GM19239 (cell line): ENCODE measurements around the gene CYP27B1.
"Not testable (repeated sequence)": the region's sequence is repeated elsewhere in the genome, so short reads cannot be mapped to it uniquely, and the experiment has no call there.

Experiments used
- DNase-seq: peaks from one replicate; pipeline ENCODE4 v3.0.0; 2011; ENCODE audit warnings: low spot score; ENCODE audit not compliant: insufficient read length
- FAIRE-seq: peaks from 2 replicates; lab custom pipeline; 2011; peaks lifted over from hg19 to GRCh38; lab: Jason Lieb, UNC

CYP27B1 gene

DNA sequence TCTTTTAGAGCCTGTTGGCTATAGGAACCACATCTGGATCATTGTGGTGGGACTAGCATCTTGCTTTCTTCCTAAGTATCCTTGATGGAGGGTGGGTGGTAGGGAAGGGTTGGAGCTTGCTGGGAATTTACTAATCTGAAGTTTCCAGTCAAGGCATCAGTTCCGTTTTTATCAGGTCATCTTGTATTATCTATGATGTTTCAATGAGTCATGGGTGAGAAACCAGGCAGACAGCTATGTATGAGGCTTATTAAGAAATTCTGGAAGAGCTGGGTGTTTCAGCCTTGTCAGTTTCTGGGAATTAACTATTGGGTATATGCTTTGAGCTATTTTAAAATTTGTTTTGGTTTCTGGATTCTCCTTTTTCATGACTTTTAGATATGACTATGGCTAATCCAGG, 27.0 kb upstream of the CYP27B1 start:
- FAIRE-seq (no peak), DNase-seq (no peak)

DNA sequence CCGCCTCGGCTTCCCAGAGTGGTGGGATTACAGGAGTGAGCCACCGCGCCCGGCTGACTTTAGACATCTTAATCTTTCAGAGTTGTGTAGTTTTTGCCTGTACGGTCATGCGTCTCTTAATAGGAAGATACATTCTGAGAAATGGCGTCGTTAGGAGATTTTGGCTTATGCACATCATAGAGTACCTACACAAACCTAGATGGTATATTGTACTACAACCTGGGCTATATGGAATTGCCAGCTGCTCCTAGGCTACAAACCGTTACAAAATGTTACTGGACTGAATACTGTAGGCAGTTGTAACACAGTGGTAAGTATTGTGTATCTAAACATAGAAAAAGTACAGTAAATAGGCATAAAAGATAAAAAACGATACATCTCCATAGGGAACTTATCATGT, 17.0 kb upstream of the CYP27B1 start:
- FAIRE-seq, result no peak
- no peak for DNase-seq

DNA sequence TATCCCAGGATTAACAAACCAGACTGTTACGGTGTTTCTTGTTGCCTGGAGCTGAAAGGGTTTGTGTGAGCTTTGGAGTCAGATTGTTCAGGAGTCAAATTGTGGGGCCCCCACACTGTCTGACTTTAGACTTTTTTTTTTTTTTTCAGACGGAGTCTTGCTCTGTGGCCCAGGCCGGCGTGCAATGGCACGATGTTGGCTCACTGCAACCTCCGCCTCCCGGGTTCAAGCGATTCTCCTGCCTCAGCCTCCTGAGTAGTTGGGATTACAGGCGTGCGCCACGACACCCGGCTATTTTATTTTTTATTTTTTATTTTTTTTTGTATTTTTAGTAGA, 16.6 kb upstream of the CYP27B1 start:
- FAIRE-seq (no peak), DNase-seq (no peak)

DNA sequence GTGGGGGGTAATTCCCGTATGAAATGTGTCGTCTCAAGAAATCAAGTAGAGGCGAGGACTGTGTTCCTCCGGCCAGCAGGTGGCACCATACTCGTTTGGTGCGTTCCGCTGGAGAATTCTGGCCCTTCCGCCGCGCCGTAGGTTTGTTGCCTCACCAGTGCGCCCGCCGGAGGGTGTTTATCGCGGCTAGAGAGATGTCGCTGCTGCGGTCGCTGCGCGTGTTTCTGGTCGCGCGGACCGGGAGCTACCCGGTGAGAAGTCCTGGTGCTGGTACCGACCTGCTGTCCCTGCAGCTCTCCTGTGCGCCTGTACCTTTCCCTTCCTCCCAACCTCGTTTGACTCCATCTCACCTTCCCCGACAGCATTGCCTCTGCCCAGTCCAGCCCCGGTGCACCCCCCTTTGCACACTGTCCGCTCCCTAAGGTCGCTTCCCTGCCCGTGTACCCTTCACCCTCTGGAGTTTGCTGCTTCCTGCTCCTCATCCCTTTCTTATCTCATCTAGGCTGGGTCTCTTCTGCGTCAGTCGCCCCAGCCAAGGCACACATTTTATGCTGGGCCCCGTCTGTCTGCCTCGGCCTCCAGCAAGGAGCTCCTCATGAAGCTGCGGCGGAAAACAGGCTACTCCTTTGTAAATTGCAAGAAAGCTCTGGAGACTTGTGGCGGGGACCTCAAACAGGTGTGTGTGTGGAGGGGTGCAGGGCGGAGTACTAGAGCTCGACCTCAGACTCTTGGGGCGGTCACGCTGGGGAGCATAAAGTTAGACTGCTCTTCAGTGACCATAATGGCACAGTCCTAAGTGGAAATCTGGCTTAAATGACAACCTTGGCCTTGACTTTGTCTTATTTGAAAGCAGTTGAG, 16.0 kb upstream of the CYP27B1 start, which contains the start of gene TSFM:
Gene TSFM (plus strand): TSS at position 180 of the 858 bp plus-strand sequence. CDS start 15 bp downstream, at position 195.
- FAIRE-seq, result peak; percentile 91
- peak; percentile 73 for DNase-seq

DNA sequence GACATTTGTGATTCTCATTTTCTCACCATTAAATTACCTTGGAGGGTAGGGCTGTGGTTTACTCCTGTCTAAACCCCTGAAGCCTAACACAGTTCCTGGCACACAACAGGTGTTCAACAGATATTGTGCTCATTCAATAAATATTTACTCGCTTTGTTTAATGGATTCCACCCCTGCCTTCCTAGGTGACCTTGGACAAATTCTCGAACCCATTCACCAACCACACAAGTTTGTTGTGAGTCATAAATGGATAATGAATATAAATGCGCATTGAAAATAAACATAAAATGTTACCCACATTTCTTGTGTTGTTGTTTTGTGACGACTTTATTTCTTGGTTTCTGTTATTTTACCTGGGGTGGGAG, 15.3 kb upstream of the CYP27B1 start:
- DNase-seq, result no peak
- FAIRE-seq, result no peak

DNA sequence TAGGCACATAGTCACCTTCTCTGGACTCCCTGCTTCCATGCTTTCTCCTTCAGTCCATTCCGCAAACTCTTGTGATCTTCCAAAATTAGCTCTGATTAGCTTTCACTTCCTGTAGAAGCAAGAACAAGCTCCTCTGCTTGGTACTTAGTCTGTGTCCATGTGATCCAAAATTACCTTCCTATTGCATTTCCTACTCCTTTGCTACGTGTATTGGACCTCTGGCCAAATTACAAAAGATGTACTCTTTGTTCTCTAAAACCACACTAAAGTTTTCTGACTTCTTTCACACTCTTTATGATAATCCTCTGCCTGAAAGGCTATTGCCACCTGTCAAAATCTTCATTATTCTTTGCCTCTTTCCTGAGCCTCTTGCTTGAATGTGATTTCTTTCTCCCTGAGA, 14.9 kb upstream of the CYP27B1 start:
- no peak for FAIRE-seq
- DNase-seq, result no peak

DNA sequence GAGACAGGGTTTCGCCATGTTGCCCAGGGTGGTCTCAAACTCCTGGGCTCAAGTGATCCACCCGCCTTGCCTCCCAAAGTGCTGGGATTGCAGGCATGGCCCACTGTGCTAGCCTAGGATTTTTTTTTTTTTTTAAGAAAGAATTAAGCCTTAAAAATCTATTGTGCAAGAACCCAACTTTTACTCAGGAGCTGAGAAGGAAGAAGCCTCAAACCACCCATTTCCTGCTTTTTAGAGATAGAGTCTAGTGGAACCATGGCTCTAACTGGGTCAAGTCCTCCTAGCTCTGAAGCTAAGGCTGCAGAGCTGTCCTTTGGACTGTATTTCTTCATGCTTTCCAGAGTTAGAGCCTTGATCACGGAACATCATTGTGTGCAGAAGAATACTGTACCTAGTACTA, 14.4 kb upstream of the CYP27B1 start:
- FAIRE-seq, result no peak
- DNase-seq, result no peak

DNA sequence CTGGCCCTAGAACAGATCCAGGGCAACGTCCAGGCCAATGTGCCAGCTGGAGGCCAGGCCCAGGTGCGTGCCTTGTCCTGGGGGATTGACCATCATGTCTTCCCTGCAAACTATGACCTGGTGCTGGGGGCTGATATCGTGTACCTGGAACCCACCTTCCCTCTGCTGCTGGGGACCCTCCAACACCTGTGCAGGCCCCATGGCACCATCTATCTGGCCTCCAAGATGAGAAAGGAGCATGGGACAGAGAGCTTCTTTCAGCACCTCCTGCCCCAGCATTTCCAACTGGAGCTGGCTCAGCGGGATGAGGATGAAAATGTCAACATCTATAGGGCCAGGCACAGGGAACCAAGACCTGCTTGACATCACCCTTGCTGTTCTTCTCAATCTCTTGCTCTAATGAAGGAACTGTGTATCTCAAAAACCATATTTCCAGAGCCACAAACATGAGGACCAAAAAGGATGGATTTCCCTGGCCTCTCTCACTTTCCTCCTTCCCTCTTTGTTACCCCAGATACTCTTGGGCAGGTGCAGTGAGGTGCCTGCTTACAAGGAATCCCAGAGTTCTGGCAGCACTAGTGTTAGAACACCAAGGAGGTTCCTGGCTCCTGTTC, 13.5 kb upstream of the CYP27B1 start:
- DNase-seq (no peak), FAIRE-seq (no peak)

DNA sequence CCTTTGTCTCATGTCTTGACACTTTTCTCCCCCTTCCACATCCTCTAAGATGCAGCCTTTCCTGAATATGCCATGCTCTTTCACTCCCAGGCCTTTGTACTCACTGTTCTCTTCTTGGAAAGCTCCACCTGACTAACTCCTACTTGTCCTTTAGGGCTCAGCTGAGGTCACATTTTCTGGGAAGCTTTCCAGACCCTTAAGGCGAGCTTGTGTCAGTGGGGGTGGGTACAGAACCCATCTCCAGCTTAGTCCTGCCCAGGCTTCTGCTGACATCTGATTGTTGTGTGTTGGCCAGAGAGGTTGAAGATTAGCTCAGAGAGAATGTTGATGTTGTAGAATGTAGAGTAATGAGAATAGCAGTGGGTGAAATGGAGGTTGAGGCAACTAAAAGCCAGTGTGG, 12.9 kb upstream of the CYP27B1 start:
- FAIRE-seq (no peak), DNase-seq (no peak)

DNA sequence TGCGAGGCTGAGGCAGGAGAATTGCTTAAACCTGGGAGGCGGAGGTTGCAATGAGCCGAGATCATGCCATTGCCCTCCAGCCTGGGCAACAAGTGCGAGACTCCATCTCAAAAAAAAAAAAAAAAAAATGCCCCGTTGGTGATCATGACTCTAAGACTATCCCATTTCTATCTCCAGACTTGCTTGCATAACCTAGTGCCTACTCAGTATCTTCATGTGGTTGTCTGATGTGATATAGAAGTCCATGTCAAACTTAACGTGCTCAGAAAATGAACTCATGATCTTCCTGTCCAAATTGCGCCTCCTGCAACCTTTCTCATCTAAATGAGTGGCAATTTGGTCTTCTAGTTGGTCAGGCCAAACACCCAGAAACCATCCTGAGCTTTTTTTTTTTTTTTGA, 11.0 kb upstream of the CYP27B1 start:
- DNase-seq, result no peak
- no peak for FAIRE-seq

DNA sequence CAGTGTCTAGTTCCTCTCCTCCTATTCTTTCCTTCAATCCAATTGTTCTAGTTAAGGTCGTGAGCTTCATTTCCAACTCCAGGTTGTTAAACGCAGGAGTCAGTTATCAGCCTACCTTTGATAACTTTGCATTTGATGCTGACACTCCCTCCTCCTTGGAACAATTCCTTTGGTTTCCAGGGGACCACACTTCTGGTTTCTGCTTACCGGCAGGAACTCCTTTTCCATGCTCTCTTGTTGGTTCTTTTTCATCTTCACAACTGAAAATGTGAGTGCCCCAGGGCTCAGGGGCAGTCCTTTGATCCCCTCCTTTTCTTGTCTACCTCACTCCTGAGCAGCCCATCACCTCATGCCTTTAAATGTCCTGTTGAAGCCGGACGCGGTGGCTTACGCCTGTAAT, 10.5 kb upstream of the CYP27B1 start:
- DNase-seq (no peak), FAIRE-seq (no peak)

DNA sequence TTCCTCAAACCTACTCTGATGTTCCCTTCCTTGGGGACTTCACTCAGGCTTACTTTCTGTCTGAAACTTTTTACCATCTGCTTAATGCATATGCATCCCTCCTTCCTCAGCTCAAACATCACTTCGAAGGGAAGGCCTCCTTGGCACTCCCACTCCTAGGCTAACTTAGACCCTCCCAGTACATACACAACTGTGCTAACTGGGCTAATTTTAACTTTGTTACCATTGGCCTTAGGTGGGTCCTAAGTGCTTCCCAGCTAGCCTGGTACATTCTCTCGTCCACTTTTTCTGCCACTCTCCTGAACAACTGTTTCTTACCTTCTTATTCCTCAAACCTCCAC, 9.3 kb upstream of the CYP27B1 start:
- no peak for FAIRE-seq
- no peak for DNase-seq

DNA sequence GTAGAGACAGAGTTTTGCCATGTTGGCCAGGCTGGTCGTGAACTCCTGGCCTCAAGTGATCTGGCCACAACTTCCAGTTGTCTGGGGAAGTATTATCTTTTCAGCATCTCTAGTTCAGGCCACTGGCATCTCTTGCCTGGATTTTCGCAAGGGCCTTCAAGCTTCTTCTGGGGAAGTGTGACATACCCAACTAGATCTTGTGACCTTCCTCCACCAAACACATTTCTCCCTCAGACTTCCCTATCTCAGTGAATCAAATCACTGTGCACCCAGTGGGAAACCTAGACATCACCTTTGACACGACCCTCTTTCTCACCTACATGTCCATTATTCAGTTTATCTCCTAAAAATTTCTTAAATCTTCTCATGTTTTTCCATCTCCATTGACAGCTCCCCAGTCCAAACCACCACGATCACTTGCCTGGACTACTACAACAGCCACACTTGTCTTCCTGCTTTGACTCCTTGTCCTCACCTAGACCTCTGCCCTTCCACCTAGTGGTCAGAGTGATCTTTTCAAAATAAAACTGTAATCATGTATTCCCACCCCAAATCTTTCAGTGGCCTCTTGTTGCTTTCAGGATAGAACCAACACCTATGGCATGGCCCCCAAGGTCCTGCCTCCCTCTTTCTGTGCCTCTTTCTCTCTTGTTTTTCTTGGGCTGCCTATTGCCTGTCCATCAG, 8.8 kb upstream of the CYP27B1 start:
- DNase-seq (no peak), FAIRE-seq (no peak)

DNA sequence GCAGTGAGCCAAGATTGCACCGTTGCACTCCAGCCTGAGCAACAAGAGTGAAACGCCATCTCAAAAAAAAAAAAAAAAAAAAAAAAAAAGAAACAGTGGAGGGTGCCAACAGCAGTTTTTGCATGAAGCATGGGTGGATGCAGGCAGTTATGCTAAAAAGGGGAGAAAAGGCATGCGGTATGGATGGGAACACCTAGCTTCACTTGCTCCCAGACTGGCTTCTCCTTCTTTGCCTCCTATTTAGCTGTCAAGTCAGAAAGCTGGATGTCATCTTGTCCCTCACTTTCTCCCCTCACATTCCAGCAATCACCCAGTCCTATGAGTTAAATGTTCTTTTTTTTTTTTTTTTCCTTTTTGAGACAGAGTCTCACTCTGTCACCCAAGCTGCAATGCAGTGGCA, 8.2 kb upstream of the CYP27B1 start:
- FAIRE-seq (no peak), DNase-seq (no peak)

DNA sequence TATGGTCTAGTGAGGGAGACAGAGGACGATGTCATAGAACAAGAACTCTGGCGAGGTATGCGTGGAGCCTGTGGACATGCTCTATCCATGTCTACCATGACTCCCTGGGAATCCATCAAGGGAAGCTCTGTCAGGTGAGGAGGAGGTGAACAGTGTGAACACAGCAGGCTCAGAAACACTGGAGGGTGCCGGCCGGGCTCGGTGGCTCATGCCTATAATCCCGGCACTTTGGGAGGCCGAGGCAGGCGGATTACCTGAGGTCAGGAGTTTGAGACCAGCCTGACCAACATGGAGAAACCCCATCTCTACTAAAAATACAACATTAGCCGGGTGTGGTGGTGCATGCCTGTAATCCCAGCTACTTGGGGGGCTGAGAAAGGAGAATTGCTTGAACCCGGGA, 7.8 kb upstream of the CYP27B1 start:
- FAIRE-seq, DNase-seq: not testable (repeated sequence)

DNA sequence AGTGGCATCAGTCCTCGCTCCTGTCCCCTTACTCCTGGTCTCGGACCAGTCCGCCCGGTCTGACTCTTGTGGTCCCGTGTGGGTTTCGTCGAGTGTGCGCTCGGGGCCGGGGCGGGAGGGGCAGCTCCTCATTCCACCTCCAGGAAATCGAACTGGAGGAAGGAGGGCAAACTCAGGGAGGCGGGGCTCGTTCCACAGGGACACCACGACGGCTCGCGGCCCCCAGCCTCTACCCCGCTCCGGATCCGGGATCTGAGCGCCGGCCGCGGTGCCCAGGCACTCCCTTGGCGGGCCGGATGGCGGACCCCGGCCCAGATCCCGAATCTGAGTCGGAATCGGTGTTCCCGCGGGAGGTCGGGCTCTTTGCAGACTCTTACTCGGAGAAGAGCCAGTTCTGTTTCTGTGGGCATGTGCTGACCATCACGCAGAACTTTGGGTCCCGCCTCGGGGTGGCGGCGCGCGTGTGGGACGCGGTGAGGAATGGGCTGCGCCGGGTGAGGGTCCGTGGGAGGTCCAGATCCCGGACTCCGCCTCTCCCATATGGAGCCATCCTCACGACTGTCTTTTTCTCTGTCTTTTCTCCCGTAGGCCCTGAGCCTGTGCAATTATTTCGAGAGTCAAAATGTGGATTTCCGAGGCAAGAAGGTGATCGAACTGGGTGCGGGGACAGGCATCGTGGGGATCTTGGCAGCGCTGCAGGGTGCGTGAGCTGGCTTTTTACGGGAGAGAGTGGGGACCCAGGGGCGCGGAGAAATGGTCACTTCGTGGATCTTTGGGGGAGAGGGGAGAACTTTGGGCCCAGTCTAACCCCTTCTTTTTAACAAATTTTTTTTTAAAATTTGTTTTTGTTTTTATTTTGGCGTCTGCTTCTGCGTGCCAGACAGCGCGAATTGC, 5.8 kb upstream of the CYP27B1 start, which contains the start of gene EEF1AKMT3:
Gene EEF1AKMT3 (plus strand): TSS at position 186 of the 894 bp plus-strand sequence. CDS start 111 bp downstream, at position 297.
- no peak for DNase-seq
- peak; percentile 65 for FAIRE-seq

DNA sequence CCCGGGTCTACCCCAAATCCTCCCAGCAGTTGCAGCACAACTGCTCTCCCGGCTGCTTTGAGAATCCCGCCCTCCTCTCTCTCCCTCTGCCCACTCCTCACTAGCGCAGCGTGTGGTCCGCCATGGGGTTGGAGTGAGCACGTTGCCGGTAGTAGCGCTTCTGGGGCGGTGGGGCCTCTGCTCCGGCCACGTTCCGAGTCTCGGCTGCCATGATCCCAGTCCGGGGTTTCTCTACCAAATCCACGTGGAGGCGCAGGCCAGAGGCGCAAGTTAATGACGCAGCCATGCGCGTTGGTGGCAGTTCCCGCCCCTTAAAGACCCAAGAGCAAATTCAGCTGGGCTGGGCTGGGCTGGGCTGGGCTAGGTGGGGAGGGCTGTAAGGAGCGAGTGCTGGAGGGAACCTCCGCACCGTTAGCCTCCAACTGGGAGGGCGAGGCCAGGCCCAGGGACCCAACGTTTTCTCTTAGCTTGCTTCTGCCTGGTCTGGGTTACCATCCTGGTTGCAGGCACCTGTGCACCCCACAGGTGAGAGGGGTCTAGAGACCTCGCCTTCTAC, 5.1 kb upstream of the CYP27B1 start, which contains the start of gene METTL1:
Gene METTL1 (minus strand): TSS at position 233 of the 556 bp plus-strand sequence. CDS start 22 bp downstream, at position 211.
- FAIRE-seq, result peak; percentile 94
- peak; percentile 92 for DNase-seq

DNA sequence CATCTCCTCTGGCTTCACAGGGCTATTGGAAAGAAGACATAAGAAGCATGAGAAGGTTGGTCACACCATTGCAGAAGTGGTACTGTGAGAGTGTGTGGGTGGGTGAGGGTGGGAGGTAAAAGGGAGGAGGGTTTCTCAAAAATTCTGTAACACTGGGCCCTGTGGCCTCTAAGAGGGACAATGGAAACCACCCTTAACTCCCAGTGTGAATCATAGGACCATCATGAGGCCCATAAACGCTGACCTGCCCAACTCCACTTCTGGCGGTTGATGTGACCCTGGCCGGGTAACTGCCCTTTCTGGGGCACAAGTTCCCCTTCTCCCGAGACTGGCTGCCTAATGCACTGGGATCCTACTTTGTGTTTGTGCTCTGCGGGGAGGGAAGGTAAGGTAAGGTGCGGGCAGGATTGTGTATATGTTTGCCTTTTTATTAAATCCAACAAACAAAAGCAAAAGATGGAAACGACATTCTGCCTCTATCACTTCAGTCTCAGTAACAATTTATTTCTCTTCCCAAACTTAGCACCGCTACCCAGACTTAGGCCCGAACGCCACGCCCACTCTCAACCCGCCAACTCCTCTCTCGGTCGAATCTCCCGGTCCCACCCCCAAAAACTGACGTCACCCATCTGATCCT, 4.5 kb upstream of the CYP27B1 start:
- FAIRE-seq (no peak), DNase-seq (peak; percentile 78)

DNA sequence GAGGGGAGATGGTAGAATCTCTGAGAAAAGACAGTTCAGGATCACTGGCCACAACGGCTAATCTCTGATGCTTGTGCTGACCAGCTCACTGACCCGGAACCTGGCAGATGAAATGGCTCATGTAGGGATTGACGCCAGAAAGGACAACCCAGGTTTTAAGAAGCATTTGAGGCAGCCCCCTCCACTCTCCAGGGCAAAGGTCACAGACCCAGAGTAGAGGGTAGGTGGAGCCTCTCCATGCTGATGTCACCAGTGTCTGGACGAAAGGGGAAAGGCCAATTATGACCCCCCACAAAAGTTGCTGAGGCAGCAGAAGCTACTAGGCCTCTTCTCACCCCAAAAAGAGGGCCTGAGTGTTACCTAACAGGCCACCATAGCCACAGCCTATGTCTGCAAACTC, 3.9 kb upstream of the CYP27B1 start:
- no peak for DNase-seq
- no peak for FAIRE-seq
